ENCODE data around the gene POF1B.
"Not testable (repeated sequence)": the region's sequence is repeated elsewhere in the genome, so short reads cannot be mapped to it uniquely, and the experiment has no call there.

The POF1B gene

DNA sequence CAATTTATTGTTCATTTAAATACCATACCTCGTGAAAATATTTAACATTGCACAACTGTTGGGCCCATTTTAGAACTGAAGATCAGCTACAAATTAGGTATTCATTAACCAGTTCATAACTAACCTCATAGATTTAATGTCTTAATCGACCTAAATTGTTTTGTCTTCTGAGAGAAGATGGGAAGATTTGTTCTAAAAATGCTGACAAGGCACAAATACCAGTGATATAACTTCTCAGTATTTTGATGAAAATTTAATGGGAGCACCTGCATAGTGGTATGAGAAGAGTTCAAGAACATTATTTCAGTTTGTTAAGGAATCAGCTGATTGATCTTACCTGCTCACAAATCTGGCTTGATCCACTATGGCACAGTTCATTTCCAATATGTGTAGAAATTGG is 33.9 kb downstream of the POF1B start:
- no peak for DNase-seq (ENCODE audit: low read depth in 1 of 2, low spot score in 1 of 2)
- H3K27ac ChIP-seq (replicated peaks): no peak overlapping the region
- no peak overlapping the region for H3K4me3 ChIP-seq (replicated peaks; ENCODE audit: insufficient read depth, low read length)
- H3K27me3 ChIP-seq (ENCODE audit: insufficient read depth, poor library complexity, severe bottlenecking): no peaks in the 10 kb centered on the region
- TF ChIP-seq POLR2AphosphoS5 (IDR thresholded peaks at IDR 0.05; ENCODE audit: low read depth): no peak
- TF ChIP-seq, protein P1, sequence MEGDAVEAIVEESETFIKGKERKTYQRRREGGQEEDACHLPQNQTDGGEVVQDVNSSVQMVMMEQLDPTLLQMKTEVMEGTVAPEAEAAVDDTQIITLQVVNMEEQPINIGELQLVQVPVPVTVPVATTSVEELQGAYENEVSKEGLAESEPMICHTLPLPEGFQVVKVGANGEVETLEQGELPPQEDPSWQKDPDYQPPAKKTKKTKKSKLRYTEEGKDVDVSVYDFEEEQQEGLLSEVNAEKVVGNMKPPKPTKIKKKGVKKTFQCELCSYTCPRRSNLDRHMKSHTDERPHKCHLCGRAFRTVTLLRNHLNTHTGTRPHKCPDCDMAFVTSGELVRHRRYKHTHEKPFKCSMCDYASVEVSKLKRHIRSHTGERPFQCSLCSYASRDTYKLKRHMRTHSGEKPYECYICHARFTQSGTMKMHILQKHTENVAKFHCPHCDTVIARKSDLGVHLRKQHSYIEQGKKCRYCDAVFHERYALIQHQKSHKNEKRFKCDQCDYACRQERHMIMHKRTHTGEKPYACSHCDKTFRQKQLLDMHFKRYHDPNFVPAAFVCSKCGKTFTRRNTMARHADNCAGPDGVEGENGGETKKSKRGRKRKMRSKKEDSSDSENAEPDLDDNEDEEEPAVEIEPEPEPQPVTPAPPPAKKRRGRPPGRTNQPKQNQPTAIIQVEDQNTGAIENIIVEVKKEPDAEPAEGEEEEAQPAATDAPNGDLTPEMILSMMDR (IDR thresholded peaks at IDR 0.05; ENCODE audit: insufficient read depth, low read length): no peak
- TF ChIP-seq GABPA (IDR thresholded peaks at IDR 0.05; ENCODE audit: low read depth): no peak
- TF ChIP-seq, protein P2, sequence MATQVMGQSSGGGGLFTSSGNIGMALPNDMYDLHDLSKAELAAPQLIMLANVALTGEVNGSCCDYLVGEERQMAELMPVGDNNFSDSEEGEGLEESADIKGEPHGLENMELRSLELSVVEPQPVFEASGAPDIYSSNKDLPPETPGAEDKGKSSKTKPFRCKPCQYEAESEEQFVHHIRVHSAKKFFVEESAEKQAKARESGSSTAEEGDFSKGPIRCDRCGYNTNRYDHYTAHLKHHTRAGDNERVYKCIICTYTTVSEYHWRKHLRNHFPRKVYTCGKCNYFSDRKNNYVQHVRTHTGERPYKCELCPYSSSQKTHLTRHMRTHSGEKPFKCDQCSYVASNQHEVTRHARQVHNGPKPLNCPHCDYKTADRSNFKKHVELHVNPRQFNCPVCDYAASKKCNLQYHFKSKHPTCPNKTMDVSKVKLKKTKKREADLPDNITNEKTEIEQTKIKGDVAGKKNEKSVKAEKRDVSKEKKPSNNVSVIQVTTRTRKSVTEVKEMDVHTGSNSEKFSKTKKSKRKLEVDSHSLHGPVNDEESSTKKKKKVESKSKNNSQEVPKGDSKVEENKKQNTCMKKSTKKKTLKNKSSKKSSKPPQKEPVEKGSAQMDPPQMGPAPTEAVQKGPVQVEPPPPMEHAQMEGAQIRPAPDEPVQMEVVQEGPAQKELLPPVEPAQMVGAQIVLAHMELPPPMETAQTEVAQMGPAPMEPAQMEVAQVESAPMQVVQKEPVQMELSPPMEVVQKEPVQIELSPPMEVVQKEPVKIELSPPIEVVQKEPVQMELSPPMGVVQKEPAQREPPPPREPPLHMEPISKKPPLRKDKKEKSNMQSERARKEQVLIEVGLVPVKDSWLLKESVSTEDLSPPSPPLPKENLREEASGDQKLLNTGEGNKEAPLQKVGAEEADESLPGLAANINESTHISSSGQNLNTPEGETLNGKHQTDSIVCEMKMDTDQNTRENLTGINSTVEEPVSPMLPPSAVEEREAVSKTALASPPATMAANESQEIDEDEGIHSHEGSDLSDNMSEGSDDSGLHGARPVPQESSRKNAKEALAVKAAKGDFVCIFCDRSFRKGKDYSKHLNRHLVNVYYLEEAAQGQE (IDR thresholded peaks at IDR 0.05; ENCODE audit: insufficient replicate concordance, low read depth): no peak
- no peak for TF ChIP-seq SPI1 (IDR thresholded peaks at IDR 0.05; ENCODE audit: borderline replicate concordance, low read depth)

DNA sequence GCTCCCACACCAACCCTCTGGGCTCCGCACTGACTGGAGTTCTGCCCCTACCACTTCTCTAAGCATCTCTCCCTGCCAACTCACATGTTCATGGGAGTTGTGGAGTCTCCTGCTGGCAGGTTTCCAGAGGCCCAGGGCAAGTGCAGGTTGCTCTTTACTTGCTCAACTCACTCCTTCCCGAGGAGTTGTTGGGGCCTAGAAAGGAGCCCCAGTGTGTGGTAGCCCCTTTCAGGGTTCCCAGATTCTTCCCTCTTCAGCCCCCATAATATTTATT is 52.5 kb downstream of the POF1B start:
- Histone ChIP-seq H3K27ac (replicated peaks) (no peak overlapping the region), H3K4me3 (replicated peaks; ENCODE audit: insufficient read depth, low read length) (no peak overlapping the region), H3K27me3 (ENCODE audit: insufficient read depth, poor library complexity, severe bottlenecking) (no peaks in the 10 kb centered on the region)
- no peak for DNase-seq (ENCODE audit: low read depth in 1 of 2, low spot score in 1 of 2)
- TF ChIP-seq, protein P2 (IDR thresholded peaks at IDR 0.05; ENCODE audit: insufficient replicate concordance, low read depth): no peak
- TF ChIP-seq, protein P1 (IDR thresholded peaks at IDR 0.05; ENCODE audit: insufficient read depth, low read length): no peak
- no peak for TF ChIP-seq POLR2AphosphoS5 (IDR thresholded peaks at IDR 0.05; ENCODE audit: low read depth)

DNA sequence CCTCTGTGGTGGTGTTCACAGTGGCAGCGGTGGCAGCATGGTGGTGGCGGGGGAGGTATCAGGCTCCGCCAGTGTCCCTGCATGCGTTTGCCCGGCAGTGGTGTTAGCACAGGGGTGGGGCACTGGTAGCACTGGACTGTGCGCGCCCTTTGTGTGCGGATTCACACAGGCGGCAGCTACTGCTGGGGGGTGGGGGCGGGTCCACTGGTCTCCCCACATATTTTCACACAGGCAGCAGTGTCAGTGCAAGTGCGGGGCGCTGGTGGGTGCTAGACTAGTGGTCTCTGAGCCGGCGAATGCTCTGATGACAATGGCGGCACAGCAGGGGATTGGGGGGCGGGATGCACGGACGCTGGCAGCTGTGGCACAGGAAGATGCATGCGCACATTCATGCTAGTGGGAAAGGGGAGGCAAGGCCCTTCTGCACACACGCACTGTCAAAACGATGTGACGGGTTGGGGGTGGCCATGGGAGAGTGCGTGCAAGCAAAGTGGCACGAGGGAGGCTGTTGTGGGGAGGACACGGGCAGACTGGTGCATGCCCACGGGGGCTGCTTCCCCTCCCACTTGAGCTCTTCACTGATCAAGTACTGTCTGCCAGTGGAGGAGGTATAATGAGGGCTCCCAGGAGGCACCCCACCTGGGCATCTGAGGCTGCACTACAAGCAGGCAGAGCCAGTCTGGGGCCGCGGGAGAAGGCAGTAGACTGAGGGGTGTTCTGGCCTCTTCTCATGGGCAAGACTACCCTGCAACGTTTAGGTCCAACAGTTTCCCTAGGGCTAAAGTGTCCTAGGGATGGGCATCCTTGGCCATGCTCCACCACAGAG is 53.0 kb downstream of the POF1B start:
- no peaks in the 10 kb centered on the region for H3K27me3 ChIP-seq (ENCODE audit: insufficient read depth, poor library complexity, severe bottlenecking)
- DNase-seq (ENCODE audit: low read depth in 1 of 2, low spot score in 1 of 2): no peak
- H3K4me3 ChIP-seq (replicated peaks; ENCODE audit: insufficient read depth, low read length): no peak overlapping the region
- H3K27ac ChIP-seq (replicated peaks): no peak overlapping the region
- TF ChIP-seq POLR2AphosphoS5 (IDR thresholded peaks at IDR 0.05; ENCODE audit: low read depth) (no peak), GABPA (IDR thresholded peaks at IDR 0.05; ENCODE audit: low read depth) (no peak), SPI1 (IDR thresholded peaks at IDR 0.05; ENCODE audit: borderline replicate concordance, low read depth) (no peak)
- TF ChIP-seq, protein P1 (IDR thresholded peaks at IDR 0.05; ENCODE audit: insufficient read depth, low read length): no peak
- TF ChIP-seq, protein P2 (IDR thresholded peaks at IDR 0.05; ENCODE audit: insufficient replicate concordance, low read depth): no peak

DNA sequence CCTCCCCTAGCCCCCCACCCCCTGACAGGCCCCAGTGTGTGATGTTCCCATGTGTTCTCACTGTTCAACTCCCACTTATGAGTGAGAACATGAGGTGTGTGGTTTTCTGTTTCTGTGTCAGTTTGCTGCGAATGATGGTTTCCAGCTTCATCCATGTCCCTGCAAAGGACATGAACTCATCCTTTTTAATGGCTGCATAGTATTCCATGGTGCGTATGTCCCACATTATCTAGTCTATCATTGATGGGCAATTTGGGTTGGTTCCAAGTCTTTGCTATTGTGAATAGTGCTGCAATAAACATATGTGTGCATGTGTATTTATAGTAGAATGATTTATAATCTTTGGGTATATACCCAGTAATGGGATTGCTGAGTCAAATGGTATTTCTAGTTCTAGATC is 68.1 kb downstream of the POF1B start:
- H3K27me3 ChIP-seq (ENCODE audit: insufficient read depth, poor library complexity, severe bottlenecking); H3K27ac ChIP-seq (replicated peaks); H3K4me3 ChIP-seq (replicated peaks; ENCODE audit: insufficient read depth, low read length); DNase-seq (ENCODE audit: low read depth in 1 of 2, low spot score in 1 of 2): not testable (repeated sequence)

Data from HL-60 (cell line).